ENCODE measurements around the gene SPACA4.

SPACA4 gene

GRCh38 chr19:48633148-48634035, 26.9 kb downstream of the SPACA4 start:
- no peak for DNase-seq (ENCODE audit: low read depth in 3 of 3, low spot score in 1 of 3)

- no peak for DNase-seq (ENCODE audit: low read depth in 3 of 3, low spot score in 1 of 3)
These were observed 27.4 kb downstream of the SPACA4 start for GRCh38 chr19:48634036-48634342.

- peak; percentile 80 to 91 (median 80) for DNase-seq (ENCODE audit: low read depth in 3 of 3, low spot score in 1 of 3)
These were observed 28.1 kb downstream of the SPACA4 start for GRCh38 chr19:48634424-48635262.

GRCh38 chr19:48635263-48635965, 28.9 kb downstream of the SPACA4 start:
- DNase-seq (ENCODE audit: low read depth in 3 of 3, low spot score in 1 of 3): peak in 1 of 3 donors; percentile 71

- DNase-seq (ENCODE audit: low read depth in 3 of 3, low spot score in 1 of 3): no peak
These were observed 29.7 kb downstream of the SPACA4 start for GRCh38 chr19:48635966-48636858.

- no peak for DNase-seq (ENCODE audit: low read depth in 3 of 3, low spot score in 1 of 3)
These were observed 30.4 kb downstream of the SPACA4 start, which contains the start of gene DBP for GRCh38 chr19:48636859-48637448. Gene DBP, minus strand, starts transcription at chr19:48637379. Its CDS starts 385 bp downstream, at chr19:48636994.

GRCh38 chr19:48637449-48637947, 31.0 kb downstream of the SPACA4 start:
- peak; percentile 96 to 100 (median 99) for DNase-seq (ENCODE audit: low read depth in 3 of 3, low spot score in 1 of 3)

- peak; percentile 59 to 75 (median 72) for DNase-seq (ENCODE audit: low read depth in 3 of 3, low spot score in 1 of 3)
These were observed 31.6 kb downstream of the SPACA4 start for GRCh38 chr19:48637948-48638830.

GRCh38 chr19:48638831-48639381, 32.4 kb downstream of the SPACA4 start:
- DNase-seq (ENCODE audit: low read depth in 3 of 3, low spot score in 1 of 3): no peak

GRCh38 chr19:48639483-48640375, 33.2 kb downstream of the SPACA4 start:
- DNase-seq (ENCODE audit: low read depth in 3 of 3, low spot score in 1 of 3): no peak

- DNase-seq (ENCODE audit: low read depth in 3 of 3, low spot score in 1 of 3): no peak
These were observed 35.3 kb downstream of the SPACA4 start for GRCh38 chr19:48641850-48642249.

- no peak for DNase-seq (ENCODE audit: low read depth in 3 of 3, low spot score in 1 of 3)
These were observed 36.3 kb downstream of the SPACA4 start for GRCh38 chr19:48642862-48643261.

- DNase-seq (ENCODE audit: low read depth in 3 of 3, low spot score in 1 of 3): no peak
These were observed 37.8 kb downstream of the SPACA4 start for GRCh38 chr19:48644355-48644754.

GRCh38 chr19:48644839-48645619, 38.5 kb downstream of the SPACA4 start:
- peak; percentile 44 to 46 (median 46) for DNase-seq (ENCODE audit: low read depth in 3 of 3, low spot score in 1 of 3)

GRCh38 chr19:48645620-48646000, 39.1 kb downstream of the SPACA4 start:
- DNase-seq (ENCODE audit: low read depth in 3 of 3, low spot score in 1 of 3): no peak

- peak; percentile 76 to 85 (median 85) for DNase-seq (ENCODE audit: low read depth in 3 of 3, low spot score in 1 of 3)
These were observed 39.6 kb downstream of the SPACA4 start, which contains the start of gene CA11 for GRCh38 chr19:48646001-48646721. Gene CA11, minus strand, starts transcription at chr19:48646187. Its CDS starts 555 bp downstream, at chr19:48645632.

Data from stimulated activated CD4-positive, alpha-beta T cell treated with anti-CD3 and anti-CD28 coated beads, TNF-alpha, amount 100 ng/mL, for 1 hour (primary cell).